ENCODE data around the gene OR51B4.

GRCh38 chr11:5275369-5276110 lies 26.2 kb downstream of the OR51B4 start:
- TF ChIP-seq POLR2A (IDR thresholded peaks at IDR 0.05) (no peak), POLR2AphosphoS5 (IDR thresholded peaks at IDR 0.05; ENCODE audit: insufficient read depth in 1 of 2, low read depth in 1 of 2) (no peak)

Data from vagina (tissue), 2 donors.